GM19239 (cell line): ENCODE data around the gene TSSK2.

ENCODE experiments used
- DNase-seq: peaks from one replicate; pipeline ENCODE4 v3.0.0; 2011; ENCODE audit warnings: low spot score; ENCODE audit not compliant: insufficient read length
- FAIRE-seq: peaks from 2 replicates; lab custom pipeline; 2011; peaks lifted over from hg19 to GRCh38; lab: Jason Lieb, UNC

The TSSK2 gene

DNA sequence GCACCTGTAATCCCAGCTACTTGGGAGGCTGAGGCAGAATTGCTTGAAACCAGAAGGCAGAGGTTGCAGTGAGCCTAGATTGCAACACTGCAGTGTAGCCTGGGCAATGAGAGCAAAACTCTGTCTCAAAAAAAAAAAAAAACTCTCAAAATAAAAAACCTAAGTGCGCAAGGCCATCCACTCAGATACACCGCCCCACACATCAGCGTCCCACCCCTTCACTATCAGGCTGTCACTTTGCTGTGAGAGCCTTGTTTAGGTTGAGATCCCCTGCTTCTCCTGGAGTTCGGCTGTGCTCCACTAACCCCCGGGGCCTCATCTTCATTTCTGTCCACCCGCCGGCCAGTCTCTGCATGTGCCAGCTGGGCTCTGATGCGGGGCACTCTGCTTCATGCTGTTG is 35.3 kb downstream of the TSSK2 start:
- FAIRE-seq (no peak), DNase-seq (no peak)

DNA sequence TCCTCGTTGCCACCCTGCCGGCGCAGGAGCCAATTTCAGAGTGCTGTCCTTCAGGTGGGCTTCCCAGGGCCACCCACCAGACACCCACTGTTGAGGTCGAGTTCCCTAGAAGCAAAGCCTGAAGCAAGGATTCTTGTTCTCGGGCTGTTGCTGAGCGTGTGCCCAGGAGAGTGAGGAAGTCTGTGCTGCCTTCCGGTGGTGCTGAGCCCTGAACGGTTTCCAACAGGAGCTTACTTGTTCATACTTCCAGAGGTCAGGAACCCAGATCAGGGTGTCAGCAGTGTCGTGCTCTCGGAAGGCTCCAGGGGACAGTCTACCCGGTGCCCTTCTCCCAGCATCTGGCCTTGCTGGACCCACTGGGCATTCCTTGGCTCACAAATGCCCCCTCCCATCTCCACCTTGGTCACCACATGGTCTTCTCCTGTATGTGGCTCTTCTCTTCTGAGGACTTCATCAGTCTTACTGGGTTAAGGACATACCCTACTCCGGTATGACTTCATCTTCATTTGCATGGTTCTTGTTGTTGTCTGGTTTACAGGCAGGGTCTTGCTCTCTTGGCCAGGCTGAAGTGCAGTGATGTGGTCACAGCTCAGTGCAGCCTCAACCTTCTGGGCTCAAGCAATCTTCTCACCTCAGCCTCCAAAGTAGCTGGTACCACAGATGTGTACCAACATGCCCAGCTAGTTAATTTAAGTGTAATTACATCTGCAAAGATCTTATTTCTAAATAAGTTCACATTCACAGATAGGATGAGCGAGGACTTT is 36.2 kb downstream of the TSSK2 start:
- FAIRE-seq (no peak), DNase-seq (no peak)

DNA sequence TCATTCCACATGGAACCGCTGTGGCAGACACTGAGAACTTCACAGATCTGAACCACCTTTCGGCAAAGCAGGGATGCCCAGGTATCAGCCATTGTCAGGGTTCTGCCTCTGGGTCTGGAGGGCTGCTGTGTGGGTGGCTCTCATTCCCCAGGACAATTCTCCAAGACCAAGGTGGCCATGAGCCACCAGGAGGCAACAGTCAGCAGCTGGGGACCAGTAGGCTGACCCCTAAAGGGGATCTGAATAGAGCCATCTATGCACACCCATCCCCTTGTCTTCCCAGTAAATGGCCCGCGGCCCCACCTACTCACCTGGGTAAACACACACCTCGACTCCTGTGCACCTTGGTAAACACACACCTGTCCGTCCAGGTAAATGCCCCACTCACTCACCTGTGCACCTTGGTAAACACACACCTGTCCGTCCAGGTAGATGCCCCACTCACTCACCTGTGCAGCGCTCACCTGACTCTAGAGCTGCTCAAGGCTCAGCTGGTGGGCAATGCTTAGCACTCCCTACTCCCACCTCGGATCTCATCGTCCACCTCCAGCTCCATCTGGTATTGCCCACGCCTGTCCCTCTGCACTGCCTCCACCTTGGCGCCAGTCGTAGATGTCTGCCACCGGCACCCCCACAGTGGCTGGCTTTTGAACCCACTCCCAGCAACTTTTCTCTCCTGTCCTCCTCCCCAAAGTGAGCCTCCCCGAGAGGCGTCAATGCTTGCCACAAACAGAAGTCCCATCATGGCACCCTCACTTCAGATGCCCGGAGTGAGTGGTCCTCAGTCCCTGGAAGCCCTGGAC is 37.2 kb downstream of the TSSK2 start:
- DNase-seq (no peak), FAIRE-seq (no peak)

- no peak for DNase-seq
- FAIRE-seq: no peak
Observed at GRCh38 chr22:19169002-19169946, 38.2 kb downstream of the TSSK2 start.

DNA sequence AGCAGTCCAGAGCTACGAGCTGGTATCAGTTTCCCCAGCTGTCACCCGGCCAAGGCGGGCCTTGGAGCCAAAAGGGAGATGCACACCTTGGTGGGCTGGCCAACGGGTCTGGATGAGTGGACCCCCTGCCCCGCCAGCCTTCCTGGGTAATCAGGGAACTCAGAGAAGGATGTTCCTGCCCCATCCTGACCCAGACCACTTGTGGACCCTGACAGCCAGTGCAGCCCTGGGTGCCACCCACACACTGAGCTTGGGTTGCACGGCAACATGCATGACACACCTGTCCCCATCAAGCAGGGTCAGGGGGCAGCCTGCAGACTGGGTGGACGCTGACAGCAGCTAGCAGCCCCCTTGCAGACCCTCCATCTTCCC is 38.8 kb downstream of the TSSK2 start:
- DNase-seq: no peak
- FAIRE-seq: no peak

- no peak for DNase-seq
- no peak for FAIRE-seq
Observed at GRCh38 chr22:19172213-19173046, 41.3 kb downstream of the TSSK2 start.

DNA sequence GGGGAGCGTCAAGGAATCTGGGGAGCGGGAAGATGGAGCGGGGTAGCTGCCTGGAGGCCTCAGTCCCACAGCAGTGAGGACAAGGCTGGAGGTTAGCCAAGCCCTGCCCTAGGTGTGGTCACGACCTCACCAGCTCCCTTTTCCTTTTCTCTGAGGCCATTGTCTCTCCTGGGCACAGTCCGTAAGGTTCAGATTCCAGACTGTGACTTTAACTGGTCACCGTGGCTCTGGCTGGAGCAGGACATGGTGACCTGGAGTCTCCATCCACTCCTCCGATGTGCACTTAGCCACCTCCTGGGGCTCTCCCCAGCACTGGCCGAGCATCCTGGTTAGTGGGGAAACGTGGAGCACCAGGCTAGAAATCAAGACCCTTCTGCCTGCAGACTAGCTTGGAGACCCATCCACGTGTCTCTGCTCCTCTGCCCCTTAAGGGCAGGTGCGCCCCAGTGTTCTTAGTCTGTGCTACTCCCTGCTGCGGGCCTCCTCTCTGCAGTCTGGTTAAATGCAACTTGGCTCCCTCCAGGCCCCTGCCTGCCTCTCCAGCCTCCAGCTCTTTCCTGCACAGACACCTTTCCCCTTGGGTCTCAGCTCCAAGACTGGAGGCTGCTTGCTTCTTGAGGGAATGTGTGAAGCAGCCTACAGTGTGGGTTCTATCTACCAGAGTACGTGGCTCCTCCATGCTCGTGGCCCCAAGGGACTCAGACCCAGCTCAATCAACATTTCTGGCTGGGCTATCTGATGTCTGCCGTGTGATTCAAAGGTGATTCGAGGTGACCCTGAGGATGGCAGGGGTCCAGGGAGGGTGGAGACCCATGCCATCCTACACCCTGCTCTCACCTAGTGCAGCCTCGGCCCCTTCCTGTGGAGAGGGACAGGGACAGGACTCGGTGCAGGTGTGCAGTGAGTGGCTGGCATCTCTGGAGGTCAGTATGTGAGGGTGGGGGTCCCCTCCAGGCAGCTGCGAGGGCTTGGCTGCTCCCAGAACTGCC is 42.2 kb downstream of the TSSK2 start:
- FAIRE-seq (no peak), DNase-seq (no peak)

DNA sequence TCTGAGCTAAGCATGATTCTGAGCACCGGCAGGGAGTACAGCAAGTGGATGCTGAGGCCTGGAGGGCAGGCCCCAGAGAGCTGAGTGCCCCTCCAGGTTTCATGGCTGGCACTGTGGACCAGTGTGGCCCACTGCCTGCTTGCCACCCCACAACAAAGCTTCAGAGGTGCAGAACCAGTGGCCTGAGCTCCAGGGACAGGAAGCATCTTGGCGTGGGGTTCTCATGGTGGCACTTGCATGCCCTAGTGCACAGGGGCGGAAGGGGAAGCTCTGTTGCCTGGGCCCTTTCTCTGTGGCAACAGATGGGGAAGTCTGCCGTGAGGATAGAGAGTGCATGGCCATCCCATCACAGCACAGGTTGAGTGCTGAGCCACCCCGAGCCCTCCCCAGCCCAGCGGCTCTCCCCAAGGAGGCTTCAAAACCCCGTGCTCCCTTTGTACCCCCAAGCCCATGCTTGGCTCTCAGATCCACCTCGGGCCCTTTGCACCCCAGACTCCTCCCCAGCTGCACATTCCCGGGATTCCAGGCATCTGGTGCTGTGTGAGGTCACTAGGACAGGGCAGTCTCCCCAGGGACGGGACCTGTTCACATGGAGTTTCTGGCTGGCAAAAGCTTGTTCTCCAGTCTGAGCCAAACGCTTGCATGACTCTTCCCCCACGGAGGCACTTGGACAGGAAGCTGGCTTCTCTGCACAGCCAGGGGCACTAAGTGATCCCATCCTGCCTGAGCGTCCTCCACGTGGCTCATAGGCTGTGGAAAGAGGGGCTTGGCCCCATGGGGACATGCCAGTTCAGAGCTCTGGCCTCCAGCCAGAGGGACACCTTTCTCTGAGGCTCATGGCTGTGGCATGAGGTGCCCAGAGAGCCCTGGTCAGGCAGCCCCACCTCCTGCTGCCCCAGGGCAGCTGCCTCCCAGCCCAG is 43.3 kb downstream of the TSSK2 start:
- no peak for DNase-seq
- FAIRE-seq: no peak

DNA sequence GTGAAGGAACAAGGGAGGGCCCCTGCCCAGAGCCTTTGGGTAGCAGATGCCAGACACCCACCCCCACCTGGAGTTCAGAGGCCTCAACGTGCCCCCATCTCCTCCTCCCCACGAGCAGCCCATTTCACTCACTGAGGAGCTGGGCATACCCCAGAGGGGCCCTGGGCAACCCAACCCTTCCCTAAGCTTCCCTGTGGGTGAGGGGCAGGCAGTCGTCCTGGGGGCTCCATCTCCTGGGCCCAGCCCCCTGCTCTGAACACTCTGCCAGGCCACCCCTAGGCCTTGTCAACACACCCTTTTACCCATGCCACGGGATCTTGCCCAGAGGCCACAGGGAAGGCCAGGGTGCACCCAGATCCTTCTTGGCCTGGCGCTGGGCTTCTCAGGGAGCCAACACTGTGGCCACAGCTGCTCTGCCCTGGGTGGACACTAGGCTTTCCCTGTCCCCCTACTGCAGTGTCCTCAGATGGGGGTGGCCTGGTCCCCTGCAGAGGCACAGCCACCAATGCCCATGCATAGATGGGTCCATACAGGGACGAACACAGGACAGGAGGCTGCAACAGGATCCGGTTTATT is 44.0 kb downstream of the TSSK2 start:
- no peak for FAIRE-seq
- no peak for DNase-seq

- no peak for DNase-seq
- FAIRE-seq: no peak
Observed at GRCh38 chr22:19175602-19176174, 44.6 kb downstream of the TSSK2 start.

GRCh38 chr22:19176175-19176643 is 45.1 kb downstream of the TSSK2 start:
- FAIRE-seq (no peak), DNase-seq (no peak)

- FAIRE-seq: no peak
- DNase-seq: no peak
Observed at GRCh38 chr22:19176732-19177131, 45.6 kb downstream of the TSSK2 start.

DNA sequence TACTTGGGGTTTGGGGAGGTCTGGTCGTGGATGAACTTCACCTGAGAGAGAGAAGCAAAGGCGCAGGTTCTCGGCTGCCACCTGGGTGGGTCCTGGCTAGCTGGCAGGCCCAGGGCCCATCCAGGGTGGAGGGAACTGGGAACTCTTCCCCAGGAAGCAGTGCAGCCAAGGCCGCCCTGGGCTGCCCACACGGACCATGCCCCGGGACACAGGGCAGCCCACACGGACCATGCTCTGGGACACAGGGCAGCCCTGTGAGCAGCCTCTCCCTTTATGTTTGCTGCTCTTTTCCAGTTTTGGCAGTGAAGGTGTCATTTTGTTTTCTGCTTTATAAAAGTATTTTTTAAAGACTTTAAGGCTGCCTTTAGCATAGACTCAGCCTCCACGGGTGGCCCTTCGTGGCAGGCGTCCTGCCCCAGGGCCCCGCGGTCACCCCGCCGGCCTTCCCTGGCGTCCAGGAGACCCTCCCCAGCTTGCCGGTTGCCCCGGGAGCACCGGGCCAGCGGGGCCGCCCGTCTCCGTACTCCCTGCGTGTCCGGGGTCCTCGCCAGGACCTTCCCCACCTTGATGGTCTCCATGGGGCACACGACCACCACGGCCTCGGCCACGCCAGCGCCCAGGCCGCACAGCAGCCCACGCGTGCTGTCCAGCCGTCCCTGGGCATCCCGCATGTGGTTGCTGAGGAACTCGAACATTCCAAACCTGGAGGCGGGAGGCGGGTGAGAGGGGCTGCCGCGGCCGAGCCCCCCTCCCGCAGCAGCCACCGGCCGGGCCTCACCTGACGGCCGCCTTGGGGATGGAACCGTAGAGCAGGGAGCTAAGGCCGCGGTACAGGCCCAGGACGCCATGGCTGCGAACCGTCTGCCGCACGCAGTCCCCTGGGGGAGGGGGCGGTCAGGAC is 46.3 kb downstream of the TSSK2 start:
- no peak for FAIRE-seq
- no peak for DNase-seq

DNA sequence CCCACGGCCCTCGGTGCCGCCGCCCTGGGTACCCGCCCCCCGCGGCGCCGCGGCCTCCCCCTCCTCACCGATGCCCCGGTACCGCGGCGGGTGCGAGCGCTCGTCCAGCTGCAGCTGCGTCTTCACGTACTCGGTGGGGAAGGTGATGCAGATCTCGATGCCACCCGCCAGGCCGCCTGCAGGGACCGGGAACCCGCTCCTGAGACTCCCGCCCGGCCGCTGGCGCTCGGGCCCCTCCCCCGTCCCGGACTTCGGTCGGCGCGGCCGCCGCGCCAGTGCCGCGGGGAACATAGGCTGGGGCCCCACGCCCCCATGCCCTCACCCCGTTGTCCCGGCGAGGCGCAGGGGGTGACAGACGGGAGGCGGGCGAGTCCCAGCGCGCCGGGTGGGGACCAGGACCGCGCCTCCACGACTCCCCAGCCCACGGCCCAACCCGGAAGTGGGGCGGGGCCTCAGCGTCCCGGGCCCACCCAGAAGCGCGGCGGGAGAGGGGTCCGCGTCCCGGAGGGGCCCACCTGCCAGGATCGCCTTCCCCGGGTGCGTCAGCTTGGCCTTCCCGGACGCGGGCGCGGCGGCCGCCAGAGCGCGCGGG is 47.1 kb downstream of the TSSK2 start:
- FAIRE-seq (no peak), DNase-seq (peak; percentile 57)
